HepG2 (cell line): ENCODE data around the gene NOL12. TPM values are rescaled to one million over a fixed set of nuclear protein-coding genes. Genes with fewer than 3 reads are reported as not detected.
A peak's percentile ranks its signal among the peaks of the same experiment; 100 is the strongest.

ENCODE experiments used
- KIAA2018 ChIP-seq: sonication (generic); formaldehyde crosslinking; IDR thresholded peaks from 2 replicates; pipeline ENCODE4 v1.5.0; 2020; ENCODE audit warnings: mild to moderate bottlenecking, missing genetic modification reagents, borderline replicate concordance
- MAF1 ChIP-seq: sonication (generic); formaldehyde crosslinking; IDR thresholded peaks from 2 replicates; pipeline ENCODE4 v1.5.0; 2020; ENCODE audit warnings: missing genetic modification reagents, borderline replicate concordance
- MEIS1 ChIP-seq: sonication (generic); formaldehyde crosslinking; IDR thresholded peaks from 2 replicates; pipeline ENCODE4 v1.9.0; 2021; ENCODE audit warnings: mild to moderate bottlenecking, missing genetic modification reagents, moderate library complexity, borderline replicate concordance
- PLRG1 ChIP-seq: fragments of 450-650 bp; conservative IDR thresholded peaks from 2 replicates; pipeline ENCODE4 v1.6.1; 2016
- STAG1 ChIP-seq: sonication (generic); formaldehyde crosslinking; IDR thresholded peaks from 2 replicates; pipeline ENCODE4 v1.4.0; 2020; ENCODE audit warnings: missing genetic modification reagents
- ZNF468 ChIP-seq: sonication (generic); formaldehyde crosslinking; IDR thresholded peaks from 2 replicates; pipeline ENCODE4 v1.8.0; 2022; ENCODE audit warnings: mild to moderate bottlenecking, moderate library complexity, missing genetic modification reagents
- ZNF598 ChIP-seq: sonication (generic); formaldehyde crosslinking; IDR thresholded peaks from 2 replicates; pipeline ENCODE4 v1.5.1; 2020; ENCODE audit warnings: mild to moderate bottlenecking, missing genetic modification reagents, borderline replicate concordance
- ZZZ3 ChIP-seq: sonication (generic); formaldehyde crosslinking; IDR thresholded peaks from 2 replicates; pipeline ENCODE4 v1.4.0; 2020; ENCODE audit warnings: missing genetic modification reagents, mild to moderate bottlenecking, borderline replicate concordance
- polyA plus RNA-seq, 8 experiments: library from polyadenylated mRNA; depleted of rRNA in 3 of 8; stranded (reverse) in 7 of 8; unstranded in 1 of 8; fragments of >200 nt; fragmentation: Illumina TruSeq in 4 of 8; extraction: Trizol in 4 of 8; gene quantifications; 2 replicates each; pipeline versions ENCODE4 v1.2.1 to v1.2.3, GENCODE V29; 2011 to 2016; ENCODE audit warnings: low read depth in 4 of 8, missing spikeins in 1 of 8, mixed read lengths in 1 of 8; ENCODE audit not compliant: insufficient read depth in 1 of 8
- total RNA-seq, 5 experiments: library from RNA; depleted of rRNA; stranded (reverse); fragments of >200 nt; fragmentation: Illumina TruSeq; extraction: Trizol; gene quantifications; 2 replicates each; pipeline ENCODE4 v1.2.3, GENCODE V29; 2016; ENCODE audit warnings: low read depth in 1 of 5
- TF ChIP-seq, protein P1 (sequence below): sonication (generic); formaldehyde crosslinking; IDR thresholded peaks from 2 replicates; pipeline ENCODE4 v1.9.0; 2022; ENCODE audit warnings: missing genetic modification reagents, mild to moderate bottlenecking, borderline replicate concordance
- TF ChIP-seq, protein P2 (sequence below): sonication (generic); formaldehyde crosslinking; IDR thresholded peaks from 2 replicates; pipeline ENCODE4 v1.4.0; 2020; ENCODE audit warnings: mild to moderate bottlenecking, missing genetic modification reagents
- TF ChIP-seq, protein P3 (sequence below): sonication (generic); formaldehyde crosslinking; IDR thresholded peaks from 2 replicates; pipeline ENCODE4 v1.5.0; 2020; ENCODE audit warnings: missing genetic modification reagents

The NOL12 gene
- total and polyA plus RNA-seq, 2 of the 13 experiments (the other 11 are each of a cell fraction or from before 2014, with no cell fraction given) = 14.3 to 31.4 TPM

DNA sequence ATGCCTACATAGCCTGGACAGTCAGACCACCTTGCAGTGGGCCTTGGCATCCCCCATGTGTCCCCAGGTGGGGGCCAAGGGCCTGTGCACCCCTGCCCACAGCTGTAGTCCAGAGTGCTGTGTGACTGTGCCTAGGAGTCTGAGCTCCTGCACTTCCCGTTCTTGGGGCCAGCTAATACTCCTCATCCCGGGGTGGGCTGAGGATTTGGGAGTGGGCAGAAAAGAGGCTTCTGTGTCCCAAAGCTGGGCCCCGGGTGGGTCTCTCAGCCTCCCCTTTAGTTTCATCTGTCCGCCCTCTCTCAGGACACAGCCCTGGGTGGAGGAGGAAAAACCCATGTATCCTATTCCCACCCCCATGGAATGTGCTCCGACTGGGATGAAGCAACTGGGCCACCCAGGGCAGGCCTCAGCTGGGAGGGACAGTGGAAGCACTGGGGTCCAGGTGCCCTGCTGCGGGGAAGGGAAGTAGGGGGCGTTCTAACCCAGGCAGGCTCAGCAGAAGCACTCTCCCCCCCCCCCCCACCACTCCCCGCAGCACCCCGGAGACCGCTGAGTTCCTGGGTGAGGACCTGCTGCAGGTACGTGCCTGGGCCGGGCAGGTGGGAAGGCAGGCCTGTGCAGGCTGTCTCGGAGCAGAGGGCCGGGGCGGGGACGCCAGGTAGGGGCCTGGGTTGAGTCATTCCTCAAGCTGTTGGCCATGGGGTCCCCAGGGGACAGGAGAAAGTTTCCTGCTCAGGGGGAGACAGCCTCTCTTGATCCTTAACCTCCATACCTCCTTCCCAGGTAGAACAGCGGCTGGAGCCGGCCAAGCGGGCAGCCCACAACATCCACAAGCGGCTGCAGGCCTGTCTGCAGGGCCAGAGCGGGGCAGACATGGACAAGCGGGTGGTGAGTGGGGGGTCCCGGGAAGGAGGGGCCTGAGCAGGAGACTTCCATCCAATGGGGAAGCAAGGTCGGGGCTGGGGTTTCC is 45.3 kb upstream of the NOL12 start (continued):
- no peak for TF ChIP-seq KIAA2018 (CRISPR knock-in tag)
- no peak for TF ChIP-seq ZNF598 (CRISPR knock-in tag)
- TF ChIP-seq ZNF468 = no peak
- TF ChIP-seq, protein P1, sequence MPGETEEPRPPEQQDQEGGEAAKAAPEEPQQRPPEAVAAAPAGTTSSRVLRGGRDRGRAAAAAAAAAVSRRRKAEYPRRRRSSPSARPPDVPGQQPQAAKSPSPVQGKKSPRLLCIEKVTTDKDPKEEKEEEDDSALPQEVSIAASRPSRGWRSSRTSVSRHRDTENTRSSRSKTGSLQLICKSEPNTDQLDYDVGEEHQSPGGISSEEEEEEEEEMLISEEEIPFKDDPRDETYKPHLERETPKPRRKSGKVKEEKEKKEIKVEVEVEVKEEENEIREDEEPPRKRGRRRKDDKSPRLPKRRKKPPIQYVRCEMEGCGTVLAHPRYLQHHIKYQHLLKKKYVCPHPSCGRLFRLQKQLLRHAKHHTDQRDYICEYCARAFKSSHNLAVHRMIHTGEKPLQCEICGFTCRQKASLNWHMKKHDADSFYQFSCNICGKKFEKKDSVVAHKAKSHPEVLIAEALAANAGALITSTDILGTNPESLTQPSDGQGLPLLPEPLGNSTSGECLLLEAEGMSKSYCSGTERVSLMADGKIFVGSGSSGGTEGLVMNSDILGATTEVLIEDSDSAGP (CRISPR knock-in tag) = peak; percentile 50; the same call in 1 of the 2 replicates
- no peak for TF ChIP-seq STAG1
- TF ChIP-seq ZZZ3 (CRISPR knock-in tag) = no peak
- TF ChIP-seq, protein P2, sequence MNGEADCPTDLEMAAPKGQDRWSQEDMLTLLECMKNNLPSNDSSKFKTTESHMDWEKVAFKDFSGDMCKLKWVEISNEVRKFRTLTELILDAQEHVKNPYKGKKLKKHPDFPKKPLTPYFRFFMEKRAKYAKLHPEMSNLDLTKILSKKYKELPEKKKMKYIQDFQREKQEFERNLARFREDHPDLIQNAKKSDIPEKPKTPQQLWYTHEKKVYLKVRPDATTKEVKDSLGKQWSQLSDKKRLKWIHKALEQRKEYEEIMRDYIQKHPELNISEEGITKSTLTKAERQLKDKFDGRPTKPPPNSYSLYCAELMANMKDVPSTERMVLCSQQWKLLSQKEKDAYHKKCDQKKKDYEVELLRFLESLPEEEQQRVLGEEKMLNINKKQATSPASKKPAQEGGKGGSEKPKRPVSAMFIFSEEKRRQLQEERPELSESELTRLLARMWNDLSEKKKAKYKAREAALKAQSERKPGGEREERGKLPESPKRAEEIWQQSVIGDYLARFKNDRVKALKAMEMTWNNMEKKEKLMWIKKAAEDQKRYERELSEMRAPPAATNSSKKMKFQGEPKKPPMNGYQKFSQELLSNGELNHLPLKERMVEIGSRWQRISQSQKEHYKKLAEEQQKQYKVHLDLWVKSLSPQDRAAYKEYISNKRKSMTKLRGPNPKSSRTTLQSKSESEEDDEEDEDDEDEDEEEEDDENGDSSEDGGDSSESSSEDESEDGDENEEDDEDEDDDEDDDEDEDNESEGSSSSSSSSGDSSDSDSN = peak; percentile 27; the same call in 1 of the 2 replicates
- no peak for TF ChIP-seq PLRG1
- no peak for TF ChIP-seq MAF1 (CRISPR knock-in tag)
- TF ChIP-seq MEIS1 (CRISPR knock-in tag) = no peak
- TF ChIP-seq, protein P3, sequence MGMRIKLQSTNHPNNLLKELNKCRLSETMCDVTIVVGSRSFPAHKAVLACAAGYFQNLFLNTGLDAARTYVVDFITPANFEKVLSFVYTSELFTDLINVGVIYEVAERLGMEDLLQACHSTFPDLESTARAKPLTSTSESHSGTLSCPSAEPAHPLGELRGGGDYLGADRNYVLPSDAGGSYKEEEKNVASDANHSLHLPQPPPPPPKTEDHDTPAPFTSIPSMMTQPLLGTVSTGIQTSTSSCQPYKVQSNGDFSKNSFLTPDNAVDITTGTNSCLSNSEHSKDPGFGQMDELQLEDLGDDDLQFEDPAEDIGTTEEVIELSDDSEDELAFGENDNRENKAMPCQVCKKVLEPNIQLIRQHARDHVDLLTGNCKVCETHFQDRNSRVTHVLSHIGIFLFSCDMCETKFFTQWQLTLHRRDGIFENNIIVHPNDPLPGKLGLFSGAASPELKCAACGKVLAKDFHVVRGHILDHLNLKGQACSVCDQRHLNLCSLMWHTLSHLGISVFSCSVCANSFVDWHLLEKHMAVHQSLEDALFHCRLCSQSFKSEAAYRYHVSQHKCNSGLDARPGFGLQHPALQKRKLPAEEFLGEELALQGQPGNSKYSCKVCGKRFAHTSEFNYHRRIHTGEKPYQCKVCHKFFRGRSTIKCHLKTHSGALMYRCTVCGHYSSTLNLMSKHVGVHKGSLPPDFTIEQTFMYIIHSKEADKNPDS (CRISPR knock-in tag) = no peak
